Gastroesophageal sphincter (tissue), 3 donors: ENCODE results near the gene GRK4.
"Not testable (repeated sequence)": the region's sequence is repeated elsewhere in the genome, so short reads cannot be mapped to it uniquely, and the experiment has no call there.

ENCODE experiments used
- CTCF ChIP-seq, 4 experiments: fragments of 200-600 bp in 2 of 4; fragments of 450-650 bp in 2 of 4; sonication (generic) in 1 of 4; IDR thresholded peaks; one replicate each; pipeline ENCODE4 v1.5.1; 2017 to 2019; ENCODE audit warnings: antibody characterized with exemption in 4 of 4, mild to moderate bottlenecking in 2 of 4, moderate library complexity in 2 of 4
- EP300 ChIP-seq: sonication (generic); formaldehyde crosslinking; IDR thresholded peaks from one replicate; pipeline ENCODE4 v1.6.1; 2017; ENCODE audit warnings: antibody characterized with exemption, mild to moderate bottlenecking
- POLR2A ChIP-seq, 2 donors: fragments of 450-650 bp; IDR thresholded peaks; one replicate each; pipeline ENCODE4 v1.6.1; 2017; ENCODE audit warnings: antibody characterized with exemption in 2 of 2, mild to moderate bottlenecking in 2 of 2, moderate library complexity in 1 of 2
- POLR2AphosphoS5 ChIP-seq: sonication (generic); formaldehyde crosslinking; IDR thresholded peaks from one replicate; pipeline ENCODE4 v1.6.1; 2017; ENCODE audit warnings: antibody characterized with exemption

- TF ChIP-seq POLR2AphosphoS5; CTCF (IDR thresholded peaks at IDR 0.05); POLR2A (IDR thresholded peaks at IDR 0.05); EP300: not testable (repeated sequence)
Measured at GRCh38 chr4:2922453-2923101, 40.8 kb upstream of the GRK4 start.
